HG02973 (cell line): ENCODE data around the gene EFCAB7.
A peak's percentile ranks its signal among the peaks of the same experiment; 100 is the strongest.

ENCODE experiments used
- ATAC-seq: cut with Tn5 transposase; IDR thresholded peaks from one replicate; pipeline ENCODE4 v1.9.1; 2021; ENCODE audit warnings: moderate library complexity; ENCODE audit not compliant: unreplicated experiment

Gene EFCAB7

GRCh38 chr1:63522891-63523728, at the start of gene EFCAB7, which contains the start of gene ITGB3BP:
EFCAB7 (plus strand) TSS chr1:63523525; CDS start chr1:63525573, 2,048 bp downstream.
ITGB3BP (minus strand) TSS chr1:63523225; CDS start chr1:63523133, 92 bp downstream.
- ATAC-seq: peak; percentile 85

- ATAC-seq: no peak
Observed at GRCh38 chr1:63475761-63476160, 47.6 kb upstream of the EFCAB7 start.

- ATAC-seq: no peak
Observed at GRCh38 chr1:63480057-63480456, 43.3 kb upstream of the EFCAB7 start.

- ATAC-seq: no peak
Observed at GRCh38 chr1:63486629-63487028, 36.7 kb upstream of the EFCAB7 start.

- ATAC-seq: no peak
Observed at GRCh38 chr1:63487336-63488065, 35.8 kb upstream of the EFCAB7 start.

GRCh38 chr1:63497577-63497976, 25.7 kb upstream of the EFCAB7 start:
- no peak for ATAC-seq

- no peak for ATAC-seq
Observed at GRCh38 chr1:63498106-63498505, 25.2 kb upstream of the EFCAB7 start.

GRCh38 chr1:63501256-63501655, 22.1 kb upstream of the EFCAB7 start:
- no peak for ATAC-seq

GRCh38 chr1:63506782-63507181, 16.5 kb upstream of the EFCAB7 start:
- ATAC-seq: no peak

GRCh38 chr1:63509718-63510117, 13.6 kb upstream of the EFCAB7 start:
- ATAC-seq: no peak

- no peak for ATAC-seq
Observed at GRCh38 chr1:63512584-63512983, 10.7 kb upstream of the EFCAB7 start.

GRCh38 chr1:63516629-63517028, 6.7 kb upstream of the EFCAB7 start:
- ATAC-seq: no peak

GRCh38 chr1:63523738-63524137, 413 bp downstream of the EFCAB7 start:
- peak; percentile 19 for ATAC-seq

- ATAC-seq: no peak
Observed at GRCh38 chr1:63524201-63524600, 876 bp downstream of the EFCAB7 start.

GRCh38 chr1:63532727-63533126, 9.4 kb downstream of the EFCAB7 start:
- ATAC-seq: no peak

GRCh38 chr1:63533931-63534330, 10.6 kb downstream of the EFCAB7 start:
- ATAC-seq: no peak

GRCh38 chr1:63534406-63534805, 11.1 kb downstream of the EFCAB7 start:
- ATAC-seq: no peak

- no peak for ATAC-seq
Observed at GRCh38 chr1:63537006-63537405, 13.7 kb downstream of the EFCAB7 start.

- ATAC-seq: no peak
Observed at GRCh38 chr1:63537940-63538339, 14.6 kb downstream of the EFCAB7 start.

GRCh38 chr1:63545780-63546179, 22.5 kb downstream of the EFCAB7 start:
- no peak for ATAC-seq

GRCh38 chr1:63547621-63548294, 24.4 kb downstream of the EFCAB7 start:
- ATAC-seq: no peak
